NCI-H446 treated with DMSO at 0.1 percent for 48 hours (cell line): Measurements from ENCODE around the gene CRADD.
A peak's percentile ranks its signal among the peaks of the same experiment; 100 is the strongest.

Experiments used
- DNase-seq: peaks from one replicate; lab custom pipeline; 2025; lab: John Stamatoyannopoulos, UW

Gene CRADD

GRCh38 chr12:93939641-93940325 is 262.6 kb downstream of the CRADD start:
- peak; percentile 20 for DNase-seq

DNA sequence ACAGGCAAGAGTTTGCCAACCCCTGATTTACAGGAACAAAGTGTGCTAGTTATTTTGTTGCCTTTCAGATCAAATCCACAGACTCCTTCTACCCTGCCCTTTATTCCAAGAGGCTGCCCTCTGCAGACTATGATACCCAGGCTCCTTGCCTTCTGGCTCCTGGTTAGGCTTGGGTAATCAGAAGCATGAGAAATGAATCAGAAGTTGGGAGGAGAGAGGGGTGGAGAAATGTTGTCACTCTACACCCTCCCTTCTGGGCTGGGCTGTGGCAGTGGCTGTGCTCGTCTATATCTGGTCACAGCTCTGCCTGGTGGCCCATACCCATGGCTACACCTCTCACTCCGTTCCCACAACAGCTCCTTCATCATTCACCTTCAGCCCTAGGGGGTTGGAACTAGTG is 266.6 kb downstream of the CRADD start:
- DNase-seq, result no peak

- no peak for DNase-seq
Observed at GRCh38 chr12:93944201-93944600, 267.0 kb downstream of the CRADD start.
